ENCODE results near the gene HMGB1. TPM values are rescaled to one million over a fixed set of nuclear protein-coding genes. Genes with fewer than 3 reads are reported as not detected.
A peak's percentile ranks its signal among the peaks of the same experiment; 100 is the strongest.

The HMGB1 gene
- total RNA-seq, 1 experiment from 2014 or later = 660 TPM

- no peaks in the 10 kb centered on the region for H3K9me2 ChIP-seq (replicated peaks; ENCODE audit: insufficient read depth, low read length)
- no peaks in the 10 kb centered on the region for H3K36me3 ChIP-seq (ENCODE audit: insufficient read depth, low read length)
- no peaks in the 10 kb centered on the region for H4K20me1 ChIP-seq (ENCODE audit: insufficient read depth, low read depth, low read length)
- H3K27me3 ChIP-seq (ENCODE audit: low read length) = no peaks in the 10 kb centered on the region
- H3K4me2 ChIP-seq (ENCODE audit: low read depth, low read length, poor library complexity, severe bottlenecking) = no peak overlapping the region
- H3K9me3 ChIP-seq (ENCODE audit: low read length) = no peaks in the 10 kb centered on the region
- no peak overlapping the region for H3K27ac ChIP-seq (ENCODE audit: low read length)
- H3K4me1 ChIP-seq (ENCODE audit: low read length) = peaks cover 14% of the 10 kb centered on the region
- H3K79me2 ChIP-seq (ENCODE audit: low read length) = no peaks in the 10 kb centered on the region
- H2AFZ ChIP-seq (ENCODE audit: low read length) = no peak overlapping the region
- no peak overlapping the region for H3K4me3 ChIP-seq (ENCODE audit: low read length)
- no peak for DNase-seq
- H3K9ac ChIP-seq (ENCODE audit: low read length) = no peak overlapping the region
Observed at GRCh38 chr13:30479154-30479882, 13.6 kb upstream of the HMGB1 start.

- H3K9me3 ChIP-seq (ENCODE audit: low read length) = no peaks in the 10 kb centered on the region
Observed at GRCh38 chr13:30477346-30478195, 11.8 kb upstream of the HMGB1 start.

GRCh38 chr13:30473675-30474074 lies 7.9 kb upstream of the HMGB1 start:
- no peak overlapping the region for H3K9ac ChIP-seq (ENCODE audit: low read length)

More at GRCh38 chr13:30477346-30478195, 11.8 kb upstream of the HMGB1 start:
- Histone ChIP-seq H3K27me3 (ENCODE audit: low read length) (no peaks in the 10 kb centered on the region), H3K9me2 (replicated peaks; ENCODE audit: insufficient read depth, low read length) (no peaks in the 10 kb centered on the region), H3K4me3 (ENCODE audit: low read length) (no peak overlapping the region), H3K4me1 (ENCODE audit: low read length) (peaks cover 14% of the 10 kb centered on the region), H3K36me3 (ENCODE audit: insufficient read depth, low read length) (no peaks in the 10 kb centered on the region), H3K79me2 (ENCODE audit: low read length) (no peaks in the 10 kb centered on the region), H3K9ac (ENCODE audit: low read length) (0 out of 2 replicates have a peak overlapping the region, but pooled peaks have one; percentile 16), H3K4me2 (ENCODE audit: low read depth, low read length, poor library complexity, severe bottlenecking) (no peak overlapping the region), H4K20me1 (ENCODE audit: insufficient read depth, low read depth, low read length) (no peaks in the 10 kb centered on the region), H3K27ac (ENCODE audit: low read length) (no peak overlapping the region), H2AFZ (ENCODE audit: low read length) (peak overlapping the region; percentile 74)
- DNase-seq = peak; percentile 57

GRCh38 chr13:30466841-30467252 lies 1.1 kb upstream of the HMGB1 start:
- peak overlapping the region; percentile 93 for H3K4me2 ChIP-seq (ENCODE audit: low read depth, low read length, poor library complexity, severe bottlenecking)
- H3K79me2 ChIP-seq (ENCODE audit: low read length) = peaks cover 28% of the 10 kb centered on the region
- H3K9me3 ChIP-seq (ENCODE audit: low read length) = no peaks in the 10 kb centered on the region
- H3K27ac ChIP-seq (ENCODE audit: low read length) = peak overlapping the region; percentile 91
- H3K9me2 ChIP-seq (replicated peaks; ENCODE audit: insufficient read depth, low read length) = no peaks in the 10 kb centered on the region
- H3K9ac ChIP-seq (ENCODE audit: low read length) = peak overlapping the region; percentile 83
- no peaks in the 10 kb centered on the region; the same call in 1 of the 2 replicates for H4K20me1 ChIP-seq (ENCODE audit: insufficient read depth, low read depth, low read length)
- no peaks in the 10 kb centered on the region for H3K27me3 ChIP-seq (ENCODE audit: low read length)
- H2AFZ ChIP-seq (ENCODE audit: low read length) = peak overlapping the region; percentile 90
- H3K4me3 ChIP-seq (ENCODE audit: low read length) = peak overlapping the region; percentile 79
- peaks cover 21% of the 10 kb centered on the region for H3K36me3 ChIP-seq (ENCODE audit: insufficient read depth, low read length)
- DNase-seq = peak; percentile 84
- H3K4me1 ChIP-seq (ENCODE audit: low read length) = peaks cover 39% of the 10 kb centered on the region

More at GRCh38 chr13:30473675-30474074, 7.9 kb upstream of the HMGB1 start:
- no peak for DNase-seq
- H4K20me1 ChIP-seq (ENCODE audit: insufficient read depth, low read depth, low read length) = no peaks in the 10 kb centered on the region
- no peak overlapping the region for H3K4me3 ChIP-seq (ENCODE audit: low read length)
- H3K4me1 ChIP-seq (ENCODE audit: low read length) = peaks cover 12% of the 10 kb centered on the region
- H3K27ac ChIP-seq (ENCODE audit: low read length) = no peak overlapping the region
- H3K9me3 ChIP-seq (ENCODE audit: low read length) = no peaks in the 10 kb centered on the region
- no peaks in the 10 kb centered on the region for H3K36me3 ChIP-seq (ENCODE audit: insufficient read depth, low read length)
- H3K27me3 ChIP-seq (ENCODE audit: low read length) = no peaks in the 10 kb centered on the region
- H3K4me2 ChIP-seq (ENCODE audit: low read depth, low read length, poor library complexity, severe bottlenecking) = no peak overlapping the region
- no peak overlapping the region for H2AFZ ChIP-seq (ENCODE audit: low read length)
- no peaks in the 10 kb centered on the region for H3K9me2 ChIP-seq (replicated peaks; ENCODE audit: insufficient read depth, low read length)
- H3K79me2 ChIP-seq (ENCODE audit: low read length) = no peaks in the 10 kb centered on the region

DNA sequence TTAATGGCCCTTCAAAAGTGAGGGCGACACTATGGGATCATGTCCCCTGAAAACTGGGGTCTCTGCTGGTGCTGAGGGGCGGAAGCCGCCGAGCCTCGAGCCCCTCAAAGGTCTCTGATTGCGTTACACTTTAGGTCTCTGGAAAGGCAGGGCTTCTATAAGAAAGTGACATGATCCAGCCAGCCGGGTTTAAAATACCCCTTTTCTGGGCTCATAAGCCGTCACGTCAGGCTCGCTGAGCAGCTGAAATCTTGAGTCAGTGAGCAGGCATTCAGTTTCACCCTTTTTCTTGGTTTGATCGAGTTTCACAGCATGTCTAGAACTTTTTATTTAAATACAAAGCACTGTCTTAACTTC lies 600 bp upstream of the HMGB1 start:
- no peaks in the 10 kb centered on the region for H3K27me3 ChIP-seq (ENCODE audit: low read length)
- H3K27ac ChIP-seq (ENCODE audit: low read length) = peak overlapping the region; percentile 91
- H3K4me2 ChIP-seq (ENCODE audit: low read depth, low read length, poor library complexity, severe bottlenecking) = peak overlapping the region; percentile 93
- peak overlapping the region; percentile 83 for H3K9ac ChIP-seq (ENCODE audit: low read length)
- peak overlapping the region; percentile 79 for H3K4me3 ChIP-seq (ENCODE audit: low read length)
- peak; percentile 83 for DNase-seq
- H2AFZ ChIP-seq (ENCODE audit: low read length) = 0 out of 2 replicates have a peak overlapping the region, but pooled peaks have one; percentile 90
- H3K79me2 ChIP-seq (ENCODE audit: low read length) = peaks cover 32% of the 10 kb centered on the region
- peaks cover 26% of the 10 kb centered on the region for H3K36me3 ChIP-seq (ENCODE audit: insufficient read depth, low read length)
- H4K20me1 ChIP-seq (ENCODE audit: insufficient read depth, low read depth, low read length) = no peaks in the 10 kb centered on the region; the same call in 1 of the 2 replicates
- H3K9me3 ChIP-seq (ENCODE audit: low read length) = no peaks in the 10 kb centered on the region
- peaks cover 44% of the 10 kb centered on the region for H3K4me1 ChIP-seq (ENCODE audit: low read length)
- H3K9me2 ChIP-seq (replicated peaks; ENCODE audit: insufficient read depth, low read length) = no peaks in the 10 kb centered on the region

GRCh38 chr13:30465343-30465592 lies 468 bp downstream of the HMGB1 start:
- Histone ChIP-seq H2AFZ (ENCODE audit: low read length) (no peak overlapping the region), H3K27me3 (ENCODE audit: low read length) (no peaks in the 10 kb centered on the region), H3K9me3 (ENCODE audit: low read length) (no peaks in the 10 kb centered on the region)

GRCh38 chr13:30464496-30465342 lies 1.0 kb downstream of the HMGB1 start:
- Histone ChIP-seq H3K27ac (ENCODE audit: low read length) (peak overlapping the region; percentile 99), H3K9me3 (ENCODE audit: low read length) (no peaks in the 10 kb centered on the region), H3K27me3 (ENCODE audit: low read length) (no peaks in the 10 kb centered on the region), H2AFZ (ENCODE audit: low read length) (no peak overlapping the region), H3K9ac (ENCODE audit: low read length) (peak overlapping the region; percentile 99), H3K4me2 (ENCODE audit: low read depth, low read length, poor library complexity, severe bottlenecking) (peak overlapping the region; percentile 99), H3K9me2 (replicated peaks; ENCODE audit: insufficient read depth, low read length) (no peaks in the 10 kb centered on the region), H3K4me1 (ENCODE audit: low read length) (peaks cover 49% of the 10 kb centered on the region), H4K20me1 (ENCODE audit: insufficient read depth, low read depth, low read length) (no peaks in the 10 kb centered on the region; the same call in 1 of the 2 replicates), H3K79me2 (ENCODE audit: low read length) (peaks cover 33% of the 10 kb centered on the region), H3K4me3 (ENCODE audit: low read length) (peak overlapping the region; percentile 96), H3K36me3 (ENCODE audit: insufficient read depth, low read length) (peaks cover 27% of the 10 kb centered on the region)
- peak; percentile 89 for DNase-seq

More at GRCh38 chr13:30465343-30465592, 468 bp downstream of the HMGB1 start:
- Histone ChIP-seq H4K20me1 (ENCODE audit: insufficient read depth, low read depth, low read length) (no peaks in the 10 kb centered on the region; the same call in 1 of the 2 replicates), H3K79me2 (ENCODE audit: low read length) (peaks cover 33% of the 10 kb centered on the region), H3K4me1 (ENCODE audit: low read length) (peaks cover 46% of the 10 kb centered on the region), H3K4me3 (ENCODE audit: low read length) (peak overlapping the region; percentile 79), H3K9ac (ENCODE audit: low read length) (peak overlapping the region; percentile 87), H3K9me2 (replicated peaks; ENCODE audit: insufficient read depth, low read length) (no peaks in the 10 kb centered on the region), H3K36me3 (ENCODE audit: insufficient read depth, low read length) (peaks cover 27% of the 10 kb centered on the region), H3K27ac (ENCODE audit: low read length) (peak overlapping the region; percentile 94), H3K4me2 (ENCODE audit: low read depth, low read length, poor library complexity, severe bottlenecking) (peak overlapping the region; percentile 54)
- DNase-seq = no peak

All from Karpas-422 (cell line).